Parathyroid adenoma (tissue), 2 donors: Measurements from ENCODE around the gene FAM222B.

ENCODE experiments used
- H2AFZ ChIP-seq: fragments of 300-600 bp; sonication (generic); one replicate; pipeline ENCODE4 v1.7.0; 2017; ENCODE audit warnings: antibody characterized with exemption, mild to moderate bottlenecking
- H3K27ac ChIP-seq: fragments of 300-600 bp; sonication (generic); one replicate; pipeline ENCODE4 v1.7.0; 2017
- H3K27me3 ChIP-seq: fragments of 300-600 bp; sonication (generic); one replicate; pipeline ENCODE4 v1.7.0; 2017; ENCODE audit warnings: low read length; ENCODE audit not compliant: control insufficient read depth, insufficient read depth
- H3K36me3 ChIP-seq: fragments of 300-600 bp; sonication (generic); one replicate; pipeline ENCODE4 v1.7.0; 2017; ENCODE audit warnings: low read length; ENCODE audit not compliant: control insufficient read depth, insufficient read depth
- H3K4me1 ChIP-seq: fragments of 300-600 bp; sonication (generic); one replicate; pipeline ENCODE4 v1.7.0; 2017; ENCODE audit warnings: control low read depth
- H3K4me2 ChIP-seq: fragments of 300-600 bp; sonication (generic); one replicate; pipeline ENCODE4 v1.7.0; 2017; ENCODE audit warnings: low read length
- H3K4me3 ChIP-seq: fragments of 300-600 bp; sonication (generic); one replicate; pipeline ENCODE4 v1.7.0; 2017; ENCODE audit warnings: low read depth, low read length
- H3K79me2 ChIP-seq: fragments of 300-600 bp; sonication (generic); one replicate; pipeline ENCODE4 v1.7.0; 2017; ENCODE audit warnings: control low read depth
- H3K9ac ChIP-seq: fragments of 300-600 bp; sonication (generic); one replicate; pipeline ENCODE4 v1.7.0; 2017; ENCODE audit warnings: mild to moderate bottlenecking
- H3K9me3 ChIP-seq: fragments of 300-600 bp; sonication (generic); one replicate; pipeline ENCODE4 v1.7.0; 2017; ENCODE audit warnings: low read length; ENCODE audit not compliant: control insufficient read depth
- TF ChIP-seq, protein P1 (sequence below): fragments of 300-600 bp; sonication (generic); IDR thresholded peaks from one replicate; pipeline ENCODE4 v1.7.0; 2017; ENCODE audit warnings: antibody characterized with exemption, mild to moderate bottlenecking
- donor health status: primary hyperparathyroidism.

Gene FAM222B

DNA sequence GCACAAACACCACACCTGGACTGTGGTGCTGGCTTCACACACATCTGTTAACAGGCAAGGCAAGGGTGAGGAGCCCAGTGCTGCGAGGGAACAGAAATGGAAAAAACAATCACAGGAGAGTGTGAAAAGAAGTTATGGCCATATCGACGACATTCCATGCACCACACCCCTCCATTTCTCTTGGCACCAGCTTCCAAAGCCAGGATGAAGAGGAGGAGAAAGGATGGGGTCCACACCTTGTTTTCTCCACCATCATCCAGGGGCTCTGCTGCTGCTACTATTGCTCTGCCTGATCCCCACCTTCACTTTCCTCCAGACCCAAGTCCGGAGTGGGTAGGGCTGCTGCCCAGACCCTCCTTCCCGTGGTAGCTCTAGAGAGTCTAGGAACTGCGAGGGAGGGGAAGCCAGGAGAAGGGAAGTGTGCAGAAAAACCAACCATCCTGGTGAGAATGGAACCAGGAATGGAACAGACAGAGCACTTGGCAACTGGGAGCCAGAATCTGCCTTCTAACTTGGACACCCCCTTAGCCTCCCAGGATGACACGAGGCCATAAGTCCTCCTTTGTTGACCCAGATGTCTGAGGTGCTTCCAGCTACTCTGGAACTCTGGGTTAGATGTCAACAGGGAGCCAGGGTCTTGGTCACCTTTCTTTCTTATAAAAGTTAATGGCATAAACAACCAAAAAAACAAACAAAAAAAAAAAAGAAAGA, 129.7 kb downstream of the FAM222B start:
- Histone ChIP-seq H3K36me3 (no peaks in the 10 kb centered on the region), H3K27ac (no peak overlapping the region), H3K9me3 (no peaks in the 10 kb centered on the region), H3K9ac (no peak overlapping the region), H2AFZ (no peak overlapping the region), H3K4me1 (no peaks in the 10 kb centered on the region), H3K79me2 (no peaks in the 10 kb centered on the region), H3K4me2 (no peak overlapping the region), H3K27me3 (no peaks in the 10 kb centered on the region), H3K4me3 (no peak overlapping the region)
- TF ChIP-seq, protein P1, sequence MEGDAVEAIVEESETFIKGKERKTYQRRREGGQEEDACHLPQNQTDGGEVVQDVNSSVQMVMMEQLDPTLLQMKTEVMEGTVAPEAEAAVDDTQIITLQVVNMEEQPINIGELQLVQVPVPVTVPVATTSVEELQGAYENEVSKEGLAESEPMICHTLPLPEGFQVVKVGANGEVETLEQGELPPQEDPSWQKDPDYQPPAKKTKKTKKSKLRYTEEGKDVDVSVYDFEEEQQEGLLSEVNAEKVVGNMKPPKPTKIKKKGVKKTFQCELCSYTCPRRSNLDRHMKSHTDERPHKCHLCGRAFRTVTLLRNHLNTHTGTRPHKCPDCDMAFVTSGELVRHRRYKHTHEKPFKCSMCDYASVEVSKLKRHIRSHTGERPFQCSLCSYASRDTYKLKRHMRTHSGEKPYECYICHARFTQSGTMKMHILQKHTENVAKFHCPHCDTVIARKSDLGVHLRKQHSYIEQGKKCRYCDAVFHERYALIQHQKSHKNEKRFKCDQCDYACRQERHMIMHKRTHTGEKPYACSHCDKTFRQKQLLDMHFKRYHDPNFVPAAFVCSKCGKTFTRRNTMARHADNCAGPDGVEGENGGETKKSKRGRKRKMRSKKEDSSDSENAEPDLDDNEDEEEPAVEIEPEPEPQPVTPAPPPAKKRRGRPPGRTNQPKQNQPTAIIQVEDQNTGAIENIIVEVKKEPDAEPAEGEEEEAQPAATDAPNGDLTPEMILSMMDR: no peak

DNA sequence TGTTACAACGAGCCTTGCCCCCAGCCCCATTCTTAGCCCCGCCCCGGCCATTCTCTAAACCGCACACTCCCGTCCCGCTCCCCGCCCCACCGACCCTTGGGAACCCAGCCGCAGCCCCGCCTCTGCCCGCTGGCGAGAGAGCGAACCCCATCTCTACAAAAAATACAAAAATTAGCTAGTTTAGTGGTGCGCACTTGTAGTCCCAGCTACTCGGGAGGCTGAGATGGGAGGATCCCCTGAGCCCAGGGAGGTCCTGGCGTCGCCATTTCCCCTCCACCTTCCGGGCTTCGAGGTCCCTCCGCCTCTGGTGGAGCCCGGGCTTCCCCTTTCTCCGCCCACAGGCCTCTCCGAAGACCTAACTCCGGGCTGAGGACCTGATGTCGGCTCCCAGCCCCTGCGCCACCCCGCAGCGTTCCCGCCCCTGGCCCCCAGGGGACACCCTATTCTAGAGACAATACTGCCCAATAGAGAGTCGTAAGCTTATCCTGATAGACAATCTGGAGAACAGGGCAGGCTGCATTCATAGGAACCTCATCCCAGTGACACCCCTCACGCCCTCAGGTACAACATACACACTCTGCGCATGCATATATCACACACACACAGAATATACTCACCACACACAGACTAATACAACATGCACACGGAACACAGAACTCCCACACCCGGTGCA, 130.4 kb downstream of the FAM222B start:
- H3K27me3 ChIP-seq: no peaks in the 10 kb centered on the region
- TF ChIP-seq, protein P1: no peak
- peak overlapping the region; percentile 60 for H3K4me3 ChIP-seq
- H3K79me2 ChIP-seq: no peaks in the 10 kb centered on the region
- H2AFZ ChIP-seq: no peak overlapping the region
- no peaks in the 10 kb centered on the region for H3K9me3 ChIP-seq
- no peaks in the 10 kb centered on the region for H3K36me3 ChIP-seq
- no peak overlapping the region for H3K27ac ChIP-seq
- no peaks in the 10 kb centered on the region for H3K4me1 ChIP-seq
- H3K4me2 ChIP-seq: peak overlapping the region; percentile 67
- no peak overlapping the region for H3K9ac ChIP-seq

DNA sequence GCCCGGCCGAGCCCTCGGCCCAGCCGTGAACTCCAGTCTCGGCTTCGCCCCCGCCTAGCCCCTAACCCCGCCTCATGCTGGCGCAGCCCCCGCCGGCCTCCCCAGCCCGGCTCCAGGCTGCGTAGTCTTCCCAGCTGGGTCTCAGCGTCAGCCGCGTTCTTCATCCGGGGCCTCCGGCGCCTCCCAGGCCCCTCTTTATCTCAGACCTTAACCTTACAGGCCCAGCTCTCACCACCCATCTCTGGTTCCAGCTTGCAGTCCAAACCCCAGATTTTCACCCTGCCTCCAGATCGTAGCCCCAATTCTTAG, 130.9 kb downstream of the FAM222B start, which contains the start of gene PROCA1:
Gene PROCA1 (minus strand): TSS at position 166 of the 309 bp plus-strand sequence. CDS start 228 bp downstream, outside the sequence.
- peak within 1 kb of the TSS; percentile 94 for H2AFZ ChIP-seq
- H3K36me3 ChIP-seq: no peaks in the 10 kb centered on the region
- no peaks in the 10 kb centered on the region for H3K79me2 ChIP-seq
- peak within 1 kb of the TSS; percentile 51 for H3K27ac ChIP-seq
- peak within 1 kb of the TSS; percentile 67 for H3K4me2 ChIP-seq
- no peaks in the 10 kb centered on the region for H3K4me1 ChIP-seq
- TF ChIP-seq, protein P1: no peak
- H3K27me3 ChIP-seq: no peaks in the 10 kb centered on the region
- H3K4me3 ChIP-seq: peak within 1 kb of the TSS; percentile 60
- H3K9ac ChIP-seq: peak within 1 kb of the TSS; percentile 30
- H3K9me3 ChIP-seq: no peaks in the 10 kb centered on the region

DNA sequence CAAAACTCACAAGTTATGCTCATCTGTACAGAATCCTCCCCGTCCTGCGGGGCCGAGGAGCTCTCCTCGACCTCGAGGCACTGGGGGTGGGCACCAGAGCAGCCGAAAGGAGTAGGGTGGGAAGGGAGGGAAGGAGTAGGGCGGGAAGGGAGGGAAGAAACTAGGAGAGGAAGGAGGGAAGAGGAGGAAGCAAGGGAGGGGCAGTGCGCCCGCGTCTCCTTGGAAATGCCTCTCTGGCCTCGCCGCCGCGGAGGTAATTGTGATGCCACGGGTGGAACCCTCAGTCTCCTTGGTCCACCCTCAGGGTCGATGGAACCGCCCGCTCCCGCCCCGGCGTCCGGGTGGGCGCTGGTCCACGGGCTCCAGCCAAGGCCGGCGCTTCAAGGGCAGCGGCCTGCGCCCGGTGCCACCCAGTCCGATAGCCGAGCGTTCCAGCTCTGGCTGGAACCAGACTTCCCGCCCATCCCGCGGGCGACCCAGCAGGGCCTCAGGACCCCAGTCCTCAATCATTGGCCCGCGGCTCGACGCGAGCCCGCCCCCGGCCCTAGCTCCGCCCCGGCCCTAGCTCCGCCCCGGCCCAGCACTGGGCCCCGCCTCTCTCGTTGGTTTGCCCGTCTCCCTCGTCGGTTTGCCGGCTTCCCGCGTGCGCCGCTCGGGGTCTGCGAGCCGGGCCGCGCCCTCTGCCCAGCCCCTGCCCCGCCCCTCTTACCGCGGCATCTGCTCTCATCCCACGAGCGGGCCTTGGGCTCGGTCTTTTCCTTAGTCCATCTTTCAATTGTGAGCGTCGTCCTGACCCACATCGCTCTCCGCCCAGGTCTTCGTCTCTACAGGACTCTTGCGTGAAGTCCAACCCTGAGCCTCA, 131.5 kb downstream of the FAM222B start:
- peak overlapping the region; percentile 30 for H3K9ac ChIP-seq
- H3K36me3 ChIP-seq: no peaks in the 10 kb centered on the region
- H3K4me1 ChIP-seq: no peaks in the 10 kb centered on the region
- H3K9me3 ChIP-seq: no peaks in the 10 kb centered on the region
- peak overlapping the region; percentile 51 for H3K27ac ChIP-seq
- peak overlapping the region; percentile 67 for H3K4me2 ChIP-seq
- TF ChIP-seq, protein P1: peak; percentile 48
- H3K27me3 ChIP-seq: no peaks in the 10 kb centered on the region
- no peaks in the 10 kb centered on the region for H3K79me2 ChIP-seq
- peak overlapping the region; percentile 94 for H2AFZ ChIP-seq
- peak overlapping the region; percentile 60 for H3K4me3 ChIP-seq
